GM10847 (cell line): ENCODE measurements around the gene LRP1.

Experiments
- POLR2A ChIP-seq: IDR thresholded peaks from 2 replicates; pipeline ENCODE4 v1.6.1; 2011; ENCODE audit not compliant: insufficient read length; ENCODE audit errors: extremely low read depth

Gene LRP1

GRCh38 chr12:57127726-57128518 lies at the start of gene LRP1:
Gene LRP1 (plus strand): TSS chr12:57128483. CDS start chr12:57128965, 482 bp downstream.
- no peak for TF ChIP-seq POLR2A

- peak; percentile 41 for TF ChIP-seq POLR2A
Measured at GRCh38 chr12:57078519-57079404, 49.5 kb upstream of the LRP1 start, which contains the start of gene NEMP1. Gene NEMP1 (minus strand): TSS chr12:57078791. CDS start chr12:57078745, 46 bp downstream.

GRCh38 chr12:57079821-57080220 lies 48.5 kb upstream of the LRP1 start:
- TF ChIP-seq POLR2A: no peak

- TF ChIP-seq POLR2A: no peak
Measured at GRCh38 chr12:57080855-57081254, 47.4 kb upstream of the LRP1 start.

GRCh38 chr12:57085999-57086492 lies 42.2 kb upstream of the LRP1 start:
- peak; percentile 13 for TF ChIP-seq POLR2A

GRCh38 chr12:57086493-57087009 lies 41.7 kb upstream of the LRP1 start:
- no peak for TF ChIP-seq POLR2A

GRCh38 chr12:57087010-57087690 lies 41.1 kb upstream of the LRP1 start:
- peak; percentile 55 for TF ChIP-seq POLR2A

- peak; percentile 12 for TF ChIP-seq POLR2A
Measured at GRCh38 chr12:57087691-57088353, 40.5 kb upstream of the LRP1 start.

- peak; percentile 50 for TF ChIP-seq POLR2A
Measured at GRCh38 chr12:57088354-57089270, 39.7 kb upstream of the LRP1 start, which contains the start of gene NAB2. Gene NAB2 (plus strand): TSS chr12:57089114. CDS start chr12:57089272, 158 bp downstream.

- no peak for TF ChIP-seq POLR2A
Measured at GRCh38 chr12:57089271-57090245, 38.7 kb upstream of the LRP1 start.

- TF ChIP-seq POLR2A: no peak
Measured at GRCh38 chr12:57090490-57090889, 37.8 kb upstream of the LRP1 start.
